Endothelial cell of umbilical vein (primary cell): ENCODE measurements around the gene PRDX3. TPM values are rescaled to one million over a fixed set of nuclear protein-coding genes. Genes with fewer than 3 reads are reported as not detected.
A peak's percentile ranks its signal among the peaks of the same experiment; 100 is the strongest.

Experiments
- BruUV-seq: library from RNA; stranded (reverse); fragments of 400-500 nt; replicated peaks from 2 replicates; lab custom pipeline; 2021; lab: Mats Ljungman, UMichigan
- CTCF ChIA-PET: fragments of 300-600, 350-600 bp; sonication (Branson Sonifier 250); formaldehyde crosslinking; loops from one replicate; lab custom pipeline; 2021; ENCODE audit warnings: antibody characterized with exemption, inconsistent platforms; lab: Charles Lee
- POLR2A ChIA-PET: fragments of 300-600, 350-600 bp; sonication (Branson Sonifier 250); formaldehyde crosslinking; loops from one replicate; lab custom pipeline; 2021; ENCODE audit warnings: antibody characterized with exemption, inconsistent platforms; lab: Charles Lee
- DNase-seq: peaks from one replicate; pipeline ENCODE4 v3.0.0-alpha.2; 2011; ENCODE audit warnings: low read depth, low spot score
- FAIRE-seq: peaks from 2 replicates; lab custom pipeline; 2011; peaks lifted over from hg19 to GRCh38; lab: Jason Lieb, UNC
- H2AFZ ChIP-seq: 2 replicates; pipeline ENCODE4 v1.6.0; 2012; ENCODE audit warnings: low read depth, low read length, control low read depth, inconsistent platforms
- H3K27ac ChIP-seq: 2 replicates; pipeline ENCODE4 v1.5.1; 2011; ENCODE audit warnings: low read depth, mild to moderate bottlenecking, control low read depth, low read length, moderate library complexity; ENCODE audit not compliant: insufficient read depth
- H3K27me3 ChIP-seq, 2 experiments: 2 replicates each; pipeline versions ENCODE4 v1.6.0 to v1.6.1; 2011; ENCODE audit warnings: low read length in 2 of 2, mixed read lengths in 1 of 2; ENCODE audit not compliant: control insufficient read depth in 2 of 2, insufficient read depth in 2 of 2
- H3K36me3 ChIP-seq, 2 experiments: 2 replicates in 1 of 2; 3 replicates in 1 of 2; pipeline ENCODE4 v1.5.1; 2011; ENCODE audit warnings: low read length in 2 of 2, mild to moderate bottlenecking in 1 of 2, moderate library complexity in 1 of 2; ENCODE audit not compliant: control insufficient read depth in 2 of 2, insufficient read depth in 2 of 2; ENCODE audit errors: extremely low read depth in 1 of 2
- H3K4me1 ChIP-seq: 3 replicates; pipeline ENCODE4 v1.5.1; 2011; ENCODE audit warnings: mild to moderate bottlenecking, low read length; ENCODE audit not compliant: control insufficient read depth, insufficient read depth; ENCODE audit errors: extremely low read depth
- H3K4me2 ChIP-seq: 2 replicates; pipeline ENCODE4 v1.6.1; 2011; ENCODE audit warnings: low read length, control low read depth, mixed read lengths; ENCODE audit not compliant: insufficient read depth
- H3K4me3 ChIP-seq, 3 experiments: fragments of 200-600 bp in 1 of 3; sonication (generic), shearing (Covaris generic) in 1 of 3; replicated peaks in 1 of 3; 2 replicates each; pipeline ENCODE4 v1.5.1; 2011 to 2016; ENCODE audit warnings: control low read depth in 3 of 3, low read length in 3 of 3, mild to moderate bottlenecking in 2 of 3, inconsistent platforms in 1 of 3, low read depth in 1 of 3, moderate library complexity in 1 of 3; ENCODE audit not compliant: insufficient read depth in 1 of 3
- H3K79me2 ChIP-seq: 2 replicates; pipeline ENCODE4 v1.6.0; 2012; ENCODE audit warnings: low read length, inconsistent platforms; ENCODE audit not compliant: control insufficient read depth, insufficient read depth
- H3K9ac ChIP-seq: replicated peaks from 2 replicates; pipeline ENCODE3; 2011; ENCODE audit warnings: low read length, control low read depth; ENCODE audit not compliant: insufficient read depth; ENCODE audit errors: extremely low read depth
- H3K9me1 ChIP-seq: replicated peaks from 3 replicates; pipeline ENCODE4 v1.6.0; 2011; ENCODE audit warnings: mild to moderate bottlenecking, low read length; ENCODE audit not compliant: control insufficient read depth, insufficient read depth; ENCODE audit errors: extremely low read depth
- H3K9me3 ChIP-seq: replicated peaks from 2 replicates; pipeline ENCODE4 v1.5.1; 2012; ENCODE audit warnings: low read length, inconsistent platforms; ENCODE audit not compliant: control insufficient read depth, insufficient read depth
- H4K20me1 ChIP-seq: replicated peaks from 2 replicates; pipeline ENCODE3; 2011; ENCODE audit warnings: mild to moderate bottlenecking, low read length; ENCODE audit not compliant: control insufficient read depth, insufficient read depth; ENCODE audit errors: extremely low read depth
- CTCF ChIP-seq, 2 donors: IDR thresholded peaks; 1 replicate in 1 of 2; 2 replicates in 1 of 2; pipeline ENCODE4 v1.5.1; 2011; ENCODE audit warnings: low read length in 2 of 2, mild to moderate bottlenecking in 2 of 2, moderate library complexity in 2 of 2, control low read depth in 1 of 2, inconsistent platforms in 1 of 2, low read depth in 1 of 2; ENCODE audit not compliant: insufficient read depth in 1 of 2; ENCODE audit errors: extremely low read depth in 1 of 2
- EZH2 ChIP-seq: IDR thresholded peaks from 2 replicates; pipeline ENCODE4 v1.6.1; 2012; ENCODE audit warnings: borderline replicate concordance, low read depth, mild to moderate bottlenecking, moderate library complexity, low read length, inconsistent platforms; ENCODE audit not compliant: severe bottlenecking
- FOS ChIP-seq: IDR thresholded peaks from 2 replicates; pipeline ENCODE4 v1.6.1; 2011; ENCODE audit warnings: mild to moderate bottlenecking, low read length, moderate library complexity, borderline replicate concordance; ENCODE audit not compliant: insufficient read depth
- GATA2 ChIP-seq: IDR thresholded peaks from 2 replicates; pipeline ENCODE4 v1.7.0; 2011; ENCODE audit warnings: low read depth, mild to moderate bottlenecking, moderate library complexity, mixed read lengths, low read length; ENCODE audit not compliant: insufficient read length, insufficient read depth
- JUN ChIP-seq: IDR thresholded peaks from 2 replicates; pipeline ENCODE4 v1.6.1; 2011; ENCODE audit warnings: borderline replicate concordance, low read depth; ENCODE audit not compliant: insufficient read length, insufficient read depth
- MAX ChIP-seq: IDR thresholded peaks from 2 replicates; pipeline ENCODE4 v1.6.1; 2011; ENCODE audit not compliant: insufficient read depth, insufficient read length
- MYC ChIP-seq: IDR thresholded peaks from one replicate; pipeline ENCODE4 v1.6.1; 2011; ENCODE audit warnings: mild to moderate bottlenecking, low read depth, low read length
- POLR2A ChIP-seq: IDR thresholded peaks from 2 replicates; pipeline ENCODE4 v1.6.1; 2012; ENCODE audit warnings: low read depth, mild to moderate bottlenecking, control low read depth, low read length
- POLR2AphosphoS5 ChIP-seq: IDR thresholded peaks from 2 replicates; pipeline ENCODE4 v1.6.1; 2012; ENCODE audit warnings: low read depth, mild to moderate bottlenecking, control low read depth, low read length, moderate library complexity; ENCODE audit not compliant: insufficient read depth
- dilution Hi-C: fragments of 300-500 bp; cut with MboI; formaldehyde crosslinking; loops from one replicate; pipeline ENCODE4 v1.15.0; 2019; ENCODE audit warnings: low sequenced_read_pairs; ENCODE audit not compliant: extremely low pct_ligation_motif_present
- intact Hi-C: fragments of 100-400 bp; cut with micrococcal nuclease; formaldehyde crosslinking; loops from one replicate; pipeline ENCODE4 v1.10.0; 2022
- polyA plus RNA-seq, 4 experiments: library from polyadenylated mRNA; depleted of rRNA in 3 of 4; stranded (reverse) in 3 of 4; unstranded in 1 of 4; fragments of >200 nt; gene quantifications; 2 replicates each; pipeline versions ENCODE4 v1.2.1 to v1.2.3, GENCODE V29; 2011 to 2012; ENCODE audit warnings: missing spikeins in 1 of 4
- total RNA-seq: library from RNA; stranded (reverse); gene quantifications from 2 replicates; pipeline ENCODE4 v1.2.3, GENCODE V29; 2021

The PRDX3 gene
- total and polyA plus RNA-seq, 2 donors (not counting 3 experiments of a cell fraction or from before 2014, with no cell fraction given) = 123 to 124 TPM

- intact Hi-C loops = loop anchor here (1.0 to 5.0 kb wide), 4 partner anchors 12 to 431 kb away; partner anchors contain the start of genes DENND10, EIF3A, PRDX3 and TIAL1
- Histone ChIP-seq H3K27ac (peak overlapping the region; percentile 54), H3K27me3 (no peaks in the 10 kb centered on the region), H2AFZ (peak overlapping the region; percentile 34), H3K4me2 (peak overlapping the region; percentile 63), H3K9me1 (no peaks in the 10 kb centered on the region), H3K36me3 (peaks cover 15 to 19% of the 10 kb centered on the region in 2 experiments), H3K4me1 (peaks cover 24% of the 10 kb centered on the region), H3K9ac (no peak overlapping the region), H3K9me3 (no peaks in the 10 kb centered on the region), H3K79me2 (no peaks in the 10 kb centered on the region), H3K4me3 (no peak overlapping the region), H4K20me1 (no peaks in the 10 kb centered on the region)
- ChIA-PET POLR2A (interaction anchor here (0.5 kb wide), 1 partner anchor 14 kb away, joined by 4 read pairs; no protein-coding TSS in a partner anchor), CTCF (interaction anchor here (1.0 to 4.1 kb wide), 4 partner anchors 32 to 377 kb away, joined by 3 to 12 read pairs (median 5); partner anchors contain the start of gene RGS10)
- dilution Hi-C loops = no loop called here
- FAIRE-seq (peak; percentile 93), DNase-seq (peak; percentile 55)
- BruUV-seq = no TSS peak
- TF ChIP-seq EZH2 (no peak), FOS (peak; percentile 9), CTCF (IDR thresholded peaks at IDR 0.05; ENCODE audit: extremely low read depth in 1 of 2, insufficient read depth in 1 of 2, low read depth in 1 of 2, low read length in 2 of 2) (no peak)
Observed at GRCh38 chr10:119166564-119166963, 12.0 kb downstream of the PRDX3 start.

- H3K79me2 ChIP-seq = no peaks in the 10 kb centered on the region
- peak overlapping the region; percentile 54 for H3K27ac ChIP-seq
- H3K4me1 ChIP-seq = peaks cover 24% of the 10 kb centered on the region
- peaks cover 10 to 15% of the 10 kb centered on the region in 2 experiments for H3K36me3 ChIP-seq
- no TSS peak for BruUV-seq
- ChIA-PET POLR2A (no interaction called here), CTCF (interaction anchor here (1.0 to 4.1 kb wide), 4 partner anchors 32 to 324 kb away, joined by 3 to 12 read pairs (median 6); no protein-coding TSS in a partner anchor)
- peak overlapping the region; percentile 64 for H3K9ac ChIP-seq
- H4K20me1 ChIP-seq = no peaks in the 10 kb centered on the region
- dilution Hi-C loops (no loop called here), intact Hi-C loops (loop anchor here (1.0 to 5.0 kb wide), 4 partner anchors 12 to 431 kb away; partner anchors contain the start of genes DENND10, EIF3A, PRDX3 and TIAL1)
- DNase-seq (no peak), FAIRE-seq (no peak)
- no peaks in the 10 kb centered on the region for H3K9me1 ChIP-seq
- H3K27me3 ChIP-seq = no peaks in the 10 kb centered on the region
- peak overlapping the region; percentile 63 for H3K4me2 ChIP-seq
- no peak for TF ChIP-seq EZH2
- no peak for TF ChIP-seq FOS
- TF ChIP-seq MAX = no peak
- TF ChIP-seq POLR2AphosphoS5 = no peak
- TF ChIP-seq JUN = no peak
- TF ChIP-seq POLR2A = no peak
- no peak for TF ChIP-seq CTCF (IDR thresholded peaks at IDR 0.05; ENCODE audit: extremely low read depth in 1 of 2, insufficient read depth in 1 of 2, low read depth in 1 of 2, low read length in 2 of 2)
- no peak for TF ChIP-seq MYC
- TF ChIP-seq GATA2 = no peak
- H2AFZ ChIP-seq = peak overlapping the region; percentile 96
- H3K9me3 ChIP-seq = no peaks in the 10 kb centered on the region
- peak overlapping the region in 2 of 3 experiments; percentile 62 to 70 for H3K4me3 ChIP-seq
Observed at GRCh38 chr10:119166118-119166500, 12.5 kb downstream of the PRDX3 start.
